ENCODE results near the gene PSTPIP1.

The PSTPIP1 gene

GRCh38 chr15:77064063-77064462, 69.1 kb downstream of the PSTPIP1 start:
- Histone ChIP-seq H3K4me3 (no peak overlapping the region), H3K9ac (no peak overlapping the region), H3K36me3 (peaks cover 21% of the 10 kb centered on the region; the same call in 1 of the 2 replicates), H3K27ac (no peak overlapping the region), H3K9me3 (no peaks in the 10 kb centered on the region), H3K27me3 (no peaks in the 10 kb centered on the region), H4K20me1 (peaks cover 100% of the 10 kb centered on the region), H3K4me1 (peaks cover 78% of the 10 kb centered on the region), H3K4me2 (no peak overlapping the region)
- no peak for TF ChIP-seq Cebpa-rat (IDR thresholded peaks at IDR 0.05)

GRCh38 chr15:77064539-77065308, 69.8 kb downstream of the PSTPIP1 start:
- H3K9ac ChIP-seq: no peak overlapping the region
- no peak for TF ChIP-seq Cebpa-rat (IDR thresholded peaks at IDR 0.05)
- no peak overlapping the region for H3K4me3 ChIP-seq
- H3K27ac ChIP-seq: no peak overlapping the region
- H3K9me3 ChIP-seq: no peaks in the 10 kb centered on the region
- peaks cover 100% of the 10 kb centered on the region for H4K20me1 ChIP-seq
- no peak overlapping the region for H3K4me2 ChIP-seq
- peaks cover 21% of the 10 kb centered on the region; the same call in 1 of the 2 replicates for H3K36me3 ChIP-seq
- peaks cover 78% of the 10 kb centered on the region for H3K4me1 ChIP-seq
- no peaks in the 10 kb centered on the region for H3K27me3 ChIP-seq

DNA sequence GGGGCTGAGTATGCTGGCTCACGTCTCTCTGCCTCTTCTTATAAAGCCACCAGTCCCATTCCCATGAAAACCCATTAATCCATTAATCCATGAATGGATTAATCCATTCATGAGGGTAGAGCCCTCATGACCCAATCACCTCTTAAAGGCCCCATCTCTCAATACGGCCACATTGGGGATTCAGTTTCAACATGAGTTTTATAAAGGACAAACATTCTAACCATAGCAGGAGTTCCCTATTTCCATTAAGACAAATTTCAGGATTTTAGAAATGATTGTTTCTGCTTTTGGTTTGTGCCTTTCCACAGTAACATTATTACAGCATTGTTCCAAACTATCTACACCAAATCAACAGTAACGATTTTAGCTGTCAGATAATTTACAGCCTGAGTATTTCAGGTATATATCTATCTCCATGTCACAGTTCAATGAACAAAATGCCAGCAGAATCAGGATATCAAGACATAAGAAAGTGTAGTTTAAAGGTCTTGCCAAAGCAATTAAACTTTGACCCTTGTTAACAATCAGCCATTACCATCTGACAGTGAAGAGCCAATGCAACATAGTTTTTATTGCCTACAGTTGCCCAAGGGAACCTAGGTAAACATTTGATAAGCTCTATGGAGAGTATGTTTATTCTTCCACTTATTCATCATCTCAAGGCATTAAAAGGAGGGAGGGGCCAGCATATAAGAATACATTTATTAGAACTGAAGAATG, 72.2 kb downstream of the PSTPIP1 start:
- Histone ChIP-seq H3K4me2 (no peak overlapping the region), H3K4me1 (peaks cover 61% of the 10 kb centered on the region), H3K9me3 (no peaks in the 10 kb centered on the region), H3K4me3 (no peak overlapping the region), H3K9ac (no peak overlapping the region), H3K27ac (no peak overlapping the region), H3K36me3 (peaks cover 21% of the 10 kb centered on the region; the same call in 1 of the 2 replicates), H3K27me3 (no peaks in the 10 kb centered on the region), H4K20me1 (peaks cover 84% of the 10 kb centered on the region)
- TF ChIP-seq Cebpa-rat (IDR thresholded peaks at IDR 0.05): no peak

DNA sequence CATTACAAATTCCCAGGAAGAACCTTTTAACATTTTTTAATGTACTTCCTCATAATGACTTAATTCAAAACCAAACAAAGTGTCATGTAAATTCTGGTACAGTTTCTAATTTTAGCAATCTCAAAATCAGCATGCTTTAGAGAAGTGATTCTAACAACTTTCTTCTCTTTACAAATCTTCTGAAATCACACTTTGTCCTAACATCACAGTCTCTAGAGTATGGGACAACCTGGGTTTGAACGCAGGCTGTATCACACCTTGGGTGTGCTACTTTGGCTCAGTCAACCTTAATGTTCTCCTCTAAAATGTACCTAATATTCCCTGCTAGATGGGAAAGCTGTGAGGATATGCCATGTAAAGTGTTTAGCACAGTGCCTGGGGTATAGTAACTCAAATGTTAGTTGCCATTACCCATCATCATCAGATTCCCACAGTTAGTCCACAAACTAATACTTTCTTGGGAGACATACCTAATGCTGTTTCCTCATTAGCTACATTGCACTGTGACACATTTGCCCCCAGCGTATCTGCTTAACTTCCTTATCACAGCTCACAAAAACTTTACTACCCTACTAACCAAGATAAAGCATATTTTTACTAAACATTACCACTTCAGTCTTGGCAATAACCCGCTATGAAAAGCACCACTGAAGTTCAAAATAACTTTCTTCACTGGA, 72.9 kb downstream of the PSTPIP1 start:
- peak overlapping the region; percentile 41 for H3K4me2 ChIP-seq
- TF ChIP-seq Cebpa-rat (IDR thresholded peaks at IDR 0.05): no peak
- H3K4me3 ChIP-seq: no peak overlapping the region
- H3K27me3 ChIP-seq: no peaks in the 10 kb centered on the region
- H3K9ac ChIP-seq: no peak overlapping the region
- H3K27ac ChIP-seq: no peak overlapping the region
- peaks cover 77% of the 10 kb centered on the region for H4K20me1 ChIP-seq
- peaks cover 21% of the 10 kb centered on the region; the same call in 1 of the 2 replicates for H3K36me3 ChIP-seq
- H3K4me1 ChIP-seq: peaks cover 54% of the 10 kb centered on the region
- no peaks in the 10 kb centered on the region for H3K9me3 ChIP-seq

- Histone ChIP-seq H3K27me3 (no peaks in the 10 kb centered on the region), H4K20me1 (peaks cover 69% of the 10 kb centered on the region), H3K36me3 (peaks cover 21% of the 10 kb centered on the region; the same call in 1 of the 2 replicates), H3K9me3 (no peaks in the 10 kb centered on the region), H3K4me2 (peak overlapping the region; percentile 96), H3K27ac (no peak overlapping the region), H3K4me1 (peaks cover 51% of the 10 kb centered on the region), H3K9ac (no peak overlapping the region), H3K4me3 (no peak overlapping the region)
- TF ChIP-seq Cebpa-rat (IDR thresholded peaks at IDR 0.05): no peak
Observed at GRCh38 chr15:77068633-77069032, 73.7 kb downstream of the PSTPIP1 start.

- Histone ChIP-seq H3K4me1 (peaks cover 47% of the 10 kb centered on the region), H3K9me3 (no peaks in the 10 kb centered on the region), H4K20me1 (peaks cover 59% of the 10 kb centered on the region), H3K27me3 (no peaks in the 10 kb centered on the region), H3K4me3 (peak overlapping the region; percentile 99), H3K9ac (peak overlapping the region; percentile 100), H3K27ac (peak overlapping the region; percentile 100), H3K36me3 (peaks cover 21% of the 10 kb centered on the region; the same call in 1 of the 2 replicates), H3K4me2 (peak overlapping the region; percentile 96)
- no peak for TF ChIP-seq Cebpa-rat (IDR thresholded peaks at IDR 0.05)
Observed at GRCh38 chr15:77069521-77070121, 74.7 kb downstream of the PSTPIP1 start.

GRCh38 chr15:77070180-77070494, 75.2 kb downstream of the PSTPIP1 start:
- peak overlapping the region; percentile 100 for H3K27ac ChIP-seq
- no peak for TF ChIP-seq Cebpa-rat (IDR thresholded peaks at IDR 0.05)
- H3K4me2 ChIP-seq: peak overlapping the region; percentile 96
- H3K27me3 ChIP-seq: no peaks in the 10 kb centered on the region
- peak overlapping the region; percentile 99 for H3K4me3 ChIP-seq
- peak overlapping the region; percentile 100 for H3K9ac ChIP-seq
- peaks cover 21% of the 10 kb centered on the region; the same call in 1 of the 2 replicates for H3K36me3 ChIP-seq
- peaks cover 42% of the 10 kb centered on the region for H3K4me1 ChIP-seq
- H4K20me1 ChIP-seq: peaks cover 54% of the 10 kb centered on the region
- no peaks in the 10 kb centered on the region for H3K9me3 ChIP-seq

- Histone ChIP-seq H3K9ac (peak within 1 kb of the TSS; percentile 100), H3K27me3 (no peaks in the 10 kb centered on the region), H3K36me3 (peaks cover 19% of the 10 kb centered on the region; the same call in 1 of the 2 replicates), H3K4me3 (peak within 1 kb of the TSS; percentile 99), H3K9me3 (no peaks in the 10 kb centered on the region), H3K4me2 (peak within 1 kb of the TSS; percentile 96), H4K20me1 (peaks cover 49% of the 10 kb centered on the region), H3K27ac (peak within 1 kb of the TSS; percentile 100), H3K4me1 (peaks cover 36% of the 10 kb centered on the region)
- TF ChIP-seq Cebpa-rat (IDR thresholded peaks at IDR 0.05): no peak
Observed at GRCh38 chr15:77070495-77071304, 75.8 kb downstream of the PSTPIP1 start, which contains the start of gene TSPAN3. Gene TSPAN3, minus strand, starts transcription at chr15:77071109. Its CDS starts 155 bp downstream, at chr15:77070954.
